H9 (cell line): ENCODE results near the gene SLC13A4. TPM values are rescaled to one million over a fixed set of nuclear protein-coding genes. Genes with fewer than 3 reads are reported as not detected.

Source experiments
- DNase-seq: peaks from one replicate; pipeline ENCODE4 v3.0.0-alpha.2; 2017
- H2AFZ ChIP-seq: one replicate; pipeline ENCODE4 v1.6.1; 2013; ENCODE audit warnings: mild to moderate bottlenecking, low read length, control low read depth, moderate library complexity
- H2AK5ac ChIP-seq: 2 replicates; pipeline ENCODE4 v1.6.1; 2013; ENCODE audit warnings: low read length, control low read depth, mixed read lengths; ENCODE audit not compliant: insufficient read length
- H2BK120ac ChIP-seq: one replicate; pipeline ENCODE4 v1.6.1; 2013; ENCODE audit warnings: low read depth, mild to moderate bottlenecking, low read length, control low read depth, inconsistent platforms; ENCODE audit not compliant: poor library complexity, severe bottlenecking
- H2BK12ac ChIP-seq: 2 replicates; pipeline ENCODE4 v1.6.1; 2013; ENCODE audit warnings: low read length, control low read depth, mixed read lengths, low read depth; ENCODE audit not compliant: insufficient read length
- H2BK15ac ChIP-seq: 2 replicates; pipeline ENCODE4 v1.6.1; 2013; ENCODE audit warnings: low read depth, low read length, control low read depth
- H2BK20ac ChIP-seq: one replicate; pipeline ENCODE4 v1.6.1; 2013; ENCODE audit warnings: low read depth, mild to moderate bottlenecking, low read length, control low read depth, inconsistent platforms; ENCODE audit not compliant: poor library complexity, severe bottlenecking
- H2BK5ac ChIP-seq: 2 replicates; pipeline ENCODE4 v1.6.1; 2013; ENCODE audit warnings: low read length, control low read depth, mixed read lengths; ENCODE audit not compliant: insufficient read length
- H3K14ac ChIP-seq: 2 replicates; pipeline ENCODE4 v1.6.1; 2013; ENCODE audit warnings: low read length, control low read depth; ENCODE audit not compliant: insufficient read depth
- H3K18ac ChIP-seq: 2 replicates; pipeline ENCODE4 v1.6.1; 2013; ENCODE audit warnings: low read depth, mild to moderate bottlenecking, mixed read lengths, low read length, control low read depth; ENCODE audit not compliant: insufficient read length
- H3K23ac ChIP-seq: 2 replicates; pipeline ENCODE4 v1.6.1; 2013; ENCODE audit warnings: low read length, control low read depth, mixed read lengths, low read depth; ENCODE audit not compliant: insufficient read length
- H3K23me2 ChIP-seq: 2 replicates; pipeline ENCODE4 v1.6.1; 2013; ENCODE audit warnings: low read depth, mild to moderate bottlenecking, mixed read lengths, low read length, control low read depth; ENCODE audit not compliant: insufficient read length, poor library complexity, severe bottlenecking
- H3K27ac ChIP-seq: 2 replicates; pipeline ENCODE4 v1.5.1; 2013; ENCODE audit warnings: low read length, control low read depth, mixed read lengths, low read depth; ENCODE audit not compliant: insufficient read length
- H3K27me3 ChIP-seq: 2 replicates; pipeline ENCODE4 v1.6.1; 2013; ENCODE audit warnings: low read length, control low read depth, inconsistent platforms; ENCODE audit not compliant: insufficient read depth
- H3K4ac ChIP-seq: 2 replicates; pipeline ENCODE4 v1.6.1; 2013; ENCODE audit warnings: low read depth, mild to moderate bottlenecking, control low read depth, inconsistent platforms, low read length, moderate library complexity
- H3K4me1 ChIP-seq: 2 replicates; pipeline ENCODE4 v1.6.1; 2013; ENCODE audit warnings: low read length, control low read depth, inconsistent platforms; ENCODE audit not compliant: insufficient read depth
- H3K4me2 ChIP-seq: 2 replicates; pipeline ENCODE4 v1.6.1; 2013; ENCODE audit warnings: low read length, control low read depth, mixed read lengths; ENCODE audit not compliant: insufficient read length, insufficient read depth
- H3K56ac ChIP-seq: 2 replicates; pipeline ENCODE4 v1.6.1; 2013; ENCODE audit warnings: low read depth, mild to moderate bottlenecking, mixed read lengths, low read length, control low read depth; ENCODE audit not compliant: insufficient read length
- H3K79me1 ChIP-seq: 2 replicates; pipeline ENCODE4 v1.6.1; 2013; ENCODE audit warnings: low read depth, mild to moderate bottlenecking, moderate library complexity, low read length, control low read depth, inconsistent platforms; ENCODE audit not compliant: insufficient read depth, poor library complexity, severe bottlenecking
- H3K79me2 ChIP-seq: 2 replicates; pipeline ENCODE4 v1.6.1; 2013; ENCODE audit warnings: low read length, control low read depth, inconsistent platforms; ENCODE audit not compliant: insufficient read depth
- H3K9ac ChIP-seq: 2 replicates; pipeline ENCODE4 v1.6.1; 2013; ENCODE audit warnings: low read length, control low read depth, mixed read lengths; ENCODE audit not compliant: insufficient read length; ENCODE audit errors: extremely low read depth
- H3K9me3 ChIP-seq: one replicate; pipeline ENCODE4 v1.6.1; 2013; ENCODE audit warnings: low read depth, low read length, inconsistent platforms; ENCODE audit not compliant: control insufficient read depth
- H3T11ph ChIP-seq: one replicate; pipeline ENCODE4 v1.6.1; 2013; ENCODE audit warnings: mild to moderate bottlenecking, low read length, control low read depth, inconsistent platforms
- H4K20me1 ChIP-seq: one replicate; pipeline ENCODE4 v1.6.1; 2013; ENCODE audit not compliant: control insufficient read depth, insufficient read length, insufficient read depth
- H4K5ac ChIP-seq: 2 replicates; pipeline ENCODE4 v1.6.1; 2013; ENCODE audit warnings: low read depth, mild to moderate bottlenecking, mixed read lengths, low read length, control low read depth; ENCODE audit not compliant: insufficient read length
- H4K8ac ChIP-seq: replicated peaks from 2 replicates; pipeline ENCODE4 v1.6.1; 2013; ENCODE audit warnings: low read length, control low read depth, mixed read lengths, low read depth; ENCODE audit not compliant: insufficient read length
- H4K91ac ChIP-seq: 2 replicates; pipeline ENCODE4 v1.6.1; 2013; ENCODE audit warnings: low read depth, mild to moderate bottlenecking, moderate library complexity, mixed read lengths, low read length, control low read depth; ENCODE audit not compliant: insufficient read length
- H3K27ac Mint-ChIP-seq, 3 experiments: 2 replicates in 2 of 3; 3 replicates in 1 of 3; pipeline ENCODE4 v1.8.0; 2020 to 2021; ENCODE audit warnings: mixed read lengths in 3 of 3, mild to moderate bottlenecking in 1 of 3, moderate library complexity in 1 of 3
- H3K27me3 Mint-ChIP-seq: 2 replicates; pipeline ENCODE4 v1.8.0; 2021; ENCODE audit warnings: low read depth, mild to moderate bottlenecking, moderate library complexity, mixed read lengths
- H3K36me3 Mint-ChIP-seq, 3 experiments: 2 replicates in 2 of 3; 3 replicates in 1 of 3; pipeline ENCODE4 v1.8.0; 2020 to 2021; ENCODE audit warnings: low read depth in 3 of 3, mixed read lengths in 3 of 3; ENCODE audit not compliant: insufficient read depth in 1 of 3
- H3K4me1 Mint-ChIP-seq, 2 experiments: 2 replicates each; pipeline ENCODE4 v1.8.0; 2020; ENCODE audit warnings: mixed read lengths in 2 of 2
- H3K4me3 Mint-ChIP-seq, 2 experiments: 2 replicates in 1 of 2; 3 replicates in 1 of 2; pipeline ENCODE4 v1.8.0; 2020 to 2021; ENCODE audit warnings: mild to moderate bottlenecking in 2 of 2, mixed read lengths in 2 of 2, moderate library complexity in 1 of 2
- H3K9me3 Mint-ChIP-seq, 2 experiments: 2 replicates in 1 of 2; 3 replicates in 1 of 2; pipeline ENCODE4 v1.8.0; 2020; ENCODE audit warnings: mild to moderate bottlenecking in 2 of 2, mixed read lengths in 2 of 2, moderate library complexity in 1 of 2
- WGBS: extraction: QIAGEN DNeasy Blood & Tissue Kit; methylation state at CpG from one replicate; pipeline ENCODE4 v1.1.7; 2013; ENCODE audit warnings: missing lambda C conversion rate, low lambda C conversion rate, mixed read lengths; ENCODE audit not compliant: insufficient read length; ENCODE audit errors: extremely low coverage; 5-methylcytosine and 5-hydroxymethylcytosine counted together
- total RNA-seq: library from RNA; stranded (reverse); gene quantifications from 2 replicates; pipeline ENCODE4 v1.2.1, GENCODE V29; 2021
- TF ChIP-seq, protein P1 (sequence below): fragments of 200-600 bp; sonication (generic); conservative IDR thresholded peaks from 3 replicates; pipeline ENCODE4 v1.8.0; 2021; ENCODE audit warnings: antibody characterized with exemption, mild to moderate bottlenecking

Gene SLC13A4
- total RNA-seq, 1 experiment from 2014 or later = 3.5 TPM

DNA sequence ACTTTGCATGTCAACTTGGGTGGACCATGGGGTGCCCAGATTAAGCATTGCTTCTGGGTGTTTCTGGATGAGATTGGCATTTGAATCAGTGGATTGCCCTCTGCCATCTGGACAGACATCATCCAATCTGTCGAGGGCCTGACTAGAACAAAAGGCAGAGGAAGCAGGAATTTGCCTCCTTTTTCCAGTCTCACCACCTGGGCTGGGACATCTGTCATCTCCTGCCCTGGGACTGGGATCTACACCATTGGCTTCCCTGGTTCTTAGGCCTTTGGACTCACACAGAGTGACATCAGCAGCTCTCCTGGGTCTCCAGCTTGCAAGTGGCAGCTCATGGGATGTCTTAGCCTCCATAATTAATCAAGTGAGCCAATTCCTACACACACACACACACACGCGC lies 10.3 kb downstream of the SLC13A4 start:
- Histone ChIP-seq H3K56ac (no peak overlapping the region), H3K79me2 (no peaks in the 10 kb centered on the region), H2BK5ac (no peak overlapping the region), H3K4ac (no peak overlapping the region), H3K4me2 (no peak overlapping the region), H3K79me1 (no peaks in the 10 kb centered on the region), H3K9me3 (no peaks in the 10 kb centered on the region), H3K9ac (no peak overlapping the region), H4K20me1 (no peaks in the 10 kb centered on the region), H3K14ac (no peak overlapping the region), H4K5ac (no peak overlapping the region), H4K8ac (no peak overlapping the region), H2BK15ac (no peak overlapping the region), H3K23ac (no peak overlapping the region), H2BK120ac (no peak overlapping the region), H4K91ac (no peak overlapping the region), H2AFZ (no peak overlapping the region), H3T11ph (no peak overlapping the region), H2AK5ac (no peak overlapping the region), H3K23me2 (no peaks in the 10 kb centered on the region), H2BK12ac (no peak overlapping the region), H3K4me1 (no peaks in the 10 kb centered on the region; the same call in 1 of the 2 replicates), H3K27ac (no peak overlapping the region), H3K18ac (no peak overlapping the region), H2BK20ac (no peak overlapping the region), H3K27me3 (no peaks in the 10 kb centered on the region)
- Mint-ChIP-seq H3K4me3 (no peak overlapping the region), H3K36me3 (no peaks in the 10 kb centered on the region), H3K27me3 (no peaks in the 10 kb centered on the region), H3K27ac (no peak overlapping the region), H3K9me3 (no peaks in the 10 kb centered on the region), H3K4me1 (peaks cover 13 to 18% of the 10 kb centered on the region in 2 experiments)
- no CpG with 5 or more reads among the region's 3 CpGs for WGBS
- no peak for DNase-seq
- TF ChIP-seq, protein P1, sequence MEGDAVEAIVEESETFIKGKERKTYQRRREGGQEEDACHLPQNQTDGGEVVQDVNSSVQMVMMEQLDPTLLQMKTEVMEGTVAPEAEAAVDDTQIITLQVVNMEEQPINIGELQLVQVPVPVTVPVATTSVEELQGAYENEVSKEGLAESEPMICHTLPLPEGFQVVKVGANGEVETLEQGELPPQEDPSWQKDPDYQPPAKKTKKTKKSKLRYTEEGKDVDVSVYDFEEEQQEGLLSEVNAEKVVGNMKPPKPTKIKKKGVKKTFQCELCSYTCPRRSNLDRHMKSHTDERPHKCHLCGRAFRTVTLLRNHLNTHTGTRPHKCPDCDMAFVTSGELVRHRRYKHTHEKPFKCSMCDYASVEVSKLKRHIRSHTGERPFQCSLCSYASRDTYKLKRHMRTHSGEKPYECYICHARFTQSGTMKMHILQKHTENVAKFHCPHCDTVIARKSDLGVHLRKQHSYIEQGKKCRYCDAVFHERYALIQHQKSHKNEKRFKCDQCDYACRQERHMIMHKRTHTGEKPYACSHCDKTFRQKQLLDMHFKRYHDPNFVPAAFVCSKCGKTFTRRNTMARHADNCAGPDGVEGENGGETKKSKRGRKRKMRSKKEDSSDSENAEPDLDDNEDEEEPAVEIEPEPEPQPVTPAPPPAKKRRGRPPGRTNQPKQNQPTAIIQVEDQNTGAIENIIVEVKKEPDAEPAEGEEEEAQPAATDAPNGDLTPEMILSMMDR = no peak
